HG03025 (cell line): ENCODE measurements around the gene PTPRCAP.
A peak's percentile ranks its signal among the peaks of the same experiment; 100 is the strongest.
"Not testable (repeated sequence)": the region's sequence is repeated elsewhere in the genome, so short reads cannot be mapped to it uniquely, and the experiment has no call there.

ENCODE experiments used
- ATAC-seq: cut with Tn5 transposase; IDR thresholded peaks from one replicate; pipeline ENCODE4 v1.9.1; 2021; ENCODE audit warnings: mild to moderate bottlenecking, moderate library complexity; ENCODE audit not compliant: unreplicated experiment, low FRiP score

PTPRCAP gene

DNA sequence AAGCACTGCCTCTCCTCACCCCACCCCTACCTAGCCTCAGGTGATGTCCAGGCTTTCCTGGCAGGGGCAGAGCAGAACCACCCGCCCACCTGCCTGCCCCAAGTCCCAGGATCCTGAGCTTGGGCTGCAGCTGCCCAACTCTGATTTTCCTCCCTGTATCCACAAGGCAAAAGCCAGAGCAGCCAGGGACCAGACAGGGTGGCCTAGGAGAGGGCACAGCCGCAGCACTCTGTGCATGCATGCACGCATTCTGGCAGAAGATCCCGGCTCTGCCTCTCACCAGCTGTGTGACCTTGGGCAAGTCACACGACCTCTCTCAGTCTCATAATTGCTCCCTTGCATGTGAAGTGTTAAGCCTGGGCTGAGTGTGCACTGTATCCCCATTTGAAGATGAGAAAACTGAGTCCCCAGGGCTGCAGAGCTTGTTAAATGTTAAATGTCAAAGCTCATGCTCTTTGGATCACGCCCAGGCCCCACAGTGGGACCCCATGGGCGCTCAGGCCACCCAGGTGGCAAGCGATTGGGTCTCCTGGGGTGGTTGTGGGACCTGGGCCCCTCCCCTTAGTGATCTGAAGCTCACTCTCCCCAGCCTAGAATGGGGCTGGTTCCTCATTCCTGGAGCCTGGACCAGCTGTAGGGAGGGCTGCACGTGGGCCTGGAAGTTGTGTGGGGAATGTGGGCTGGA, 24.8 kb downstream of the PTPRCAP start:
- ATAC-seq = no peak

DNA sequence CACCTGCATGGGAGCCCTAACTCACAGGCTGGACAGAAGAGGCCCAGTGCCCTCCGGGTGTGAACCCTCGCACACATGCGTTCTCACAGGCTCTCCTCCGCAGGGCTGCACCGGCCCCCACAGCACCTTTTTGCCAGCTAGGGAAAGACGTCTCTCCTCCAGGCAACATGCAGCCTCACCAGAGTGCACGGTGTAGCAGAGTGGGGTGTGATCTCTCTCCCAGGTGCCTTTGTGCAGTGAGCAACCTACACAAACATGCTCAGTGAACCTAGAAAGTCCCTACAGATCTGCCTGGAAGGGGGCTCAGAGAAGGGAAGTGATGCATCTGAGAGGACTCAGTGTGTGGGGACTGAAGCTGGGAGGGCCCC, 25.7 kb downstream of the PTPRCAP start:
- no peak for ATAC-seq

DNA sequence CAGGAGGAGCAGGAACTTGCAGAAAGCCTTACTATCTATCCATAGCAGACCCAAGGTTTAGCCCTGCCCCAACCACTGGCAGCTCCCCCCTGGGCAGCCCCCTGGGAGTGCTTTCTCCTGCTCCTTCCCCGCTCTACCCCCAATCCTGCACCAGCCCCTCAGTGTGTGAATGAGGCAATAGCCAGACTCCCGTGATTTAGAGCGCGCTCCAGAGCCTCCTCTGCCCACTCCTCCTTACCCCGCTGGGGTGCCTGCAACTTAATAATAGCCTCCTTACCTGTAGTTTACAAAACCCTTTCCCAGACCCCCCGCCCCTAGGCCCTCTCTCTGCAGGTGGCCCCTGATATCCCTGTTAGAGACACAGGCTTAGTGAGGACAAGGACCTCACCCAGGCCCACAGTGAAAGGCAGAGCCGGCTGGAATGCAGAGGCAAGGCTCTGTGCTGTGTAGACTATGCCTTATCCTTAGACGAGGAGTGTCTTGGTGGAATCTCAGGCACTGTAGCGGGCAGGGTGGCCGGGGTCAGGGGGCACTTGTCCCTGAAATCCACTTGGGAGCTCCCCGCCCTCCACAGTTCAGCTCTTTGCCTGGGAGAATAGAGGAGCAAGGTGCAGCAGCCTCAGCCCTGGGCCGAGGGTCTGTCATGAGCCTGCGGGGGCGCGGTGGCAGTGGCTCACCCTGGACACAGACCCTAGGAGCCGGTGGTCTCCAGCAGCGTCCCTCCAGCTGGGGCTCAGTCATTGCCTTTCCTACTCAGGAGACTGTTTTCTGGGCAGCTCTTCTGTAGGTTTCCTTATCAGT, 26.3 kb downstream of the PTPRCAP start:
- ATAC-seq = no peak

- no peak for ATAC-seq
Measured at GRCh38 chr11:67410369-67410831, 27.1 kb downstream of the PTPRCAP start.

DNA sequence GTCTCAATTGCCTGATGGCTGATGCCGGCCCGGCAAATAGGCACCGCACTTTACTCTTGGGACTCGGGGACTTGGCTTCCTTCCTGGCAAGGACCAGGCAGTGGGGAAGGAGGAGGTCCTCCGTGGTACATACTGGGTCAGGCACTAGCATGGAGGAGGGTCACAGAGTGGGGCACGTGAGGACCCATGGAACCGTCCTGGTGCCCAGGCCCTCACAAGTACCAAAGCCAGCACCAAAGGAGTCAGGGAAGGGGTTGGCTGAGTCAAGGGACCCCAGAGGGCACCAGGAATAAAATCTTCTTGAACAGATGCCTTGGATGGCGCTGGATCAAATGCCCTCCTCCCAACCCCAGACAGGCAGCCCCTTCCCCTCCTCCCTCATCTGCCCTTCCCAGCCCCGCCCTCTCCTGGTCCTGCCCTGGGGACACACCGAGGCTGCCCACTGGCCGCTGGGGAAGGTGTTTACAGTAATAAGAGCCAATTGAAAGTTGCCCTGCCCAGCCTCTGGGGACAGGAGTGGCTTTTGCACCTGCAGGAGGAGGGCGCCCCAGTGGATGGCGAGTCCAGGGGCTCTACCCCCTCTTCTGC, 27.6 kb downstream of the PTPRCAP start:
- ATAC-seq = no peak

GRCh38 chr11:67409261-67409666, 28.2 kb downstream of the PTPRCAP start:
- ATAC-seq = no peak

DNA sequence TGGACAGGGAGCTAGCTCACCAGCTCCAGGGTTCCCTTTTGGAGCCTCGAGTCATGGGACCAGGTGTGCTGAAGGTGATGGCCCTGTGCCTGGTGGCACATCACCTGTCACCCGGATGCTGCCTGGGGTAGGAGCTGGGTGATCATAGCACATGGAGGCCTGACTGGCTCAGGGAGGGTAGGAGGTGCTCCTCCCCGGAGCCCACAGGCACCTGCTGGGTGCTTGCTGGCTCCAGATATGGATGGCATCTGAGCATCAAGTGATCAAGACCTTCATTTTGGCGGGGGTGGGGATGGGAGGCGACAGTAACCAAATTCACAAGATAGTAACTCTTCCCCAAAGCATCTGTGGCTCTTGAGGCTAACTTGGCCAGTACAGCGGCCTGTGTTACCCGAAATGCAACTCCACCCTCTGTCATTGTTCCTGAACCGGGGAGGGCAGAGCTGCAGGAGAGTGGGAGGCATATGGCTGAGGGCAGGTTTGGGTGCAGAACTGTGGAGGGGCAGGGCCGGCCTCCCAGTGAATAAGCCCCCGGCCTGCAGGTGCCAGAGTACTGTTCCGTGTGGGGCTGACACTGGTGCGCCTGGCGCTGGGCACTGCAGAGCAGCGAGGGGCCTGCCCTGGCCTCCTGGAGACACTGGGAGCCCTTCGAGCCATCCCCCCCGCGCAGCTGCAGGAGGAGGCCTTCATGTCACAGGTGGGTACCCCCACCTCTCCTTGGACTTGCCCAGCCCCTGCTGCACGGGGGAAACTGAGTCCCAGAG, 28.9 kb downstream of the PTPRCAP start:
- no peak for ATAC-seq

DNA sequence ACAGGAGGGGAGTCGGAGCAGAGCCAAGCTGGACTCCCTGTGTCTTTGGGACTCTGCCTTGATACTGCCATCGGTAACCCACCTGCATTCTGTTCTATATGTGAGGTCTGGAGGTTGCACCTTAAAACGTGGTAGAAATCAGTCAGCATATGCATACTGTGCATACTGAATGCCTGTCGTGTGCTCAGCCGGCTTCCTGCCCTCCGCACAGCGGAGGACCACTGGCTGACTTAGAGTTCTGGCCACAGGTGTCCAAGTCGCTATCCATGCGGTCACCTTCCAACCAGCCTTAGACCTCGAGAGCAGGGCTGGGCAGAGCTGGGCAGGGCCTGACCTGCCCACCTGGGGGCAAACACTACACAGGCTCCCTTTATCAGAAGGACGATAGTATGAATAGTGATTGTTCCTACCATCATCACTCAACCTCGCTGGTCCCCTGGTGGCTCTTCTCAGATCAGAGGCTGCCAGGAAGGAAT, 29.8 kb downstream of the PTPRCAP start:
- no peak for ATAC-seq

- no peak for ATAC-seq
Measured at GRCh38 chr11:67406969-67407687, 30.4 kb downstream of the PTPRCAP start.

DNA sequence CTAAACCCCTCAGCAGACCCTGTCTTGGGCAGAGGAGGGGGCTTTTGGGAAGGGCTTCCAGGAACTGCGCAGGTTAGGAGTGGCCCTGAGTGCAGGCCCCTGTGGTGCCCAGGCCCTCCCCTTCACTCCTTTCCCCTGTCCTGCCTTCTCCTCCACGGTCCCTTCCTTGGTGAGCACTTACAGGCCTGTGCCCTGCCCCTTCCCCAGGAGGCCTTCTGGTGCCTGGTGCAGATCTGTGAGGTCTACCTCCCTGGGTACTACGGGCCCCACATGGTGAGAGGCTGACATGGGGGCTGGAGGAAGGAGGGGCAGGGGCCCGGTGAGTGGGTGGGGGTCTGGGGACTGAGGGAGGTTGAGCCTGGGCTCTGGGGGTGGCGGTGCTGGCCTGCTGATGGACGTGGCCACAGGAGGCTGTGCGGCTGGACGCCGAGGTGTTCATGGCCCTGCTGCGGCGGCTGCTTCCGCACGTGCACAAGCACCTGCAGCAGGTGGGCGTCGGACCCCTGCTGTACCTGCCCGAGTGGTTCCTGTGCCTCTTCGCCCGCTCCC, 31.0 kb downstream of the PTPRCAP start:
- no peak for ATAC-seq

DNA sequence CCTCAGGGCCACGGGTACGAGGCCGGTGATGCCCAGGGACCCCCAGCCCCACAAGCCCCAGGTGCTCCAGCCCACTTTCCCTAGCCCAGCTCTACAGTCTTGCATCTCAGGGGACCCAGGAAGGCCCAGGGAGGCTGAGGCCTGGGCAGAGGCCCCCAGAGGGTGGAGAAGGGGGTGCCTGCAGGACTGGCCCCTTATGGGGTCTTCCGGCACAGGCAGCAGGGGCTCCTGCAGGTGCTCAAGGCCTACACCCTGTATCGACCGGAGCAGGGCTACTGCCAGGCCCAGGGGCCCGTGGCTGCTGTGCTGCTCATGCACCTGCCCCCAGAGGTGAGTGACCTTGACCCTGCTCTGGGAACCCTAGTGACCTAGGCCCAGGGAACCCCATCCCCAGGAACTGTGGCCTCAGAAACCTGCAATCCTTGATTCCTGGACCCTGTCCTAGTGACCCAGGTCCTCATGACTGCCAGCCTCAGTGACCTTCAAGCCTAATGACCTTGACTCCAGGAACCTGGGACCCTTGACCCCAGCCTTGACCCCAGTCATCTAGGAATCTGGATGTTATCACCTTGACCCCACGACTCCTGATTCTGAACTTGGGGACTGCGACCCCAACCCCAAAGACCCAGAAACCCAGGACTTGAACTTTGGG, 31.7 kb downstream of the PTPRCAP start:
- no peak for ATAC-seq

GRCh38 chr11:67405196-67405567, 32.3 kb downstream of the PTPRCAP start:
- no peak for ATAC-seq

DNA sequence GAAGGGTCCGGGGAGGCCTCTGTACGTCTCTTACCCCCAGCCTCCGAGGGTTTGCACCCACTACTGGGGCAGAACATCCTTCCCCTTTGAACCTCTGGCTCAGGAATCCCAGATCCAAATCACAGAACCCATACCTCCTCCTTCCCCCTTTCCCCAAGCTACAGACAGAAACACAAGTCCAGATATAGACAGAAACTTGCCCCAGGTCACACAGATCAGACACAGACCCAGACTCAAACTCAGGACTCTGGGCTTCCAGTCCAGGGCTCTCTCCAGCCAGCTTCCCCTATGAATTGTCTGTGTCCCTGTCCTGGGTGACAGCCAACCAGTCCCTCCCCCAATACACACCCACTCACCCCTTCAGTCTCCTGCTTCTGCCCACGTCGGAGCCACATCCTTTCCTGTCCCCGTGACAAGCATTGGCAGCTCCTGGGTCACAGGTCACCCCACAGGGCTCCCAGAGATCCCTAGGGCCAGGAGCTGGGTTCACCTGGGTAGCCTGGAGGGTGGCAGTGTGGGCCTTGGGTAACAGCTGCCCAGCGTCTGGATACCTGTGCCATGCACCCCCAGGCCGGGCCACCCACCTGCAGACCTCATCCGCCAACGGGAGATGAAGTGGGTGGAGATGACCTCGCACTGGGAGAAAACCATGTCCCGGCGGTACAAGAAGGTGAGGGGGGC, 32.8 kb downstream of the PTPRCAP start:
- no peak for ATAC-seq

- not testable (repeated sequence) for ATAC-seq
Measured at GRCh38 chr11:67403085-67403484, 34.4 kb downstream of the PTPRCAP start.

DNA sequence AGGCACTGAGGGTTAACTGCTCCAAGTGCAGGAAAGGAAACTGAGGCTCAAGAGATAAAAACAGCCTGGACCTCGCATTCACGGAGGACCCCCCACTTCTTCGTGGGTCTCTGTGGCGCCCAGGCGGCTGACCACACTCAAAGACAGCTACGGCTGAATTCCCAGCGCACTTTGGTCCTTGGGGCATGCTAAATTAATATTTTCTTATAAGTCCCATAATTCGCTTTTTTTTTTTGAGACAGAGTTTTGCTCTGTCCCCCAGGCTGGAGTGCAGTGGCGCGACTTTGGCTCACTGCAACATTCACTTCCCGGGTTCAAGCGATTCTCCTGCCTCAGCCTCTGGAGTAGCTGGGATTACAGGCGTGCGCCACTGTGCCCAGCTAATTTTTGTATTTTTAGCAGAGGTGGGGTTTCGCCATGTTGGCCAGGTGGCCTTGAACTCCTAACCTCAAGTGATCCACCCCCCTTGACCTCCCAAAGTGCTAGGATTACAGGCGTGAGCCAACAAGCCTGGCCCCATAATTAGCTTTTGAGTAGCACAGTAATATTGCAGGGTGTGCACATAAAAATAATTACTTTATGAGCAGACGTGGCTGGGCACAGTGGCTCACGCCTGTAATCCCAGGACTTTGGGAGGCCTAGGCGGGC, 35.2 kb downstream of the PTPRCAP start:
- ATAC-seq = not testable (repeated sequence)

- peak; percentile 52 for ATAC-seq
Measured at GRCh38 chr11:67401495-67402191, 35.8 kb downstream of the PTPRCAP start, which contains the start of gene PPP1CA. TSS of gene PPP1CA (minus strand) at chr11:67401858. CDS start at chr11:67401782, 76 bp downstream.

DNA sequence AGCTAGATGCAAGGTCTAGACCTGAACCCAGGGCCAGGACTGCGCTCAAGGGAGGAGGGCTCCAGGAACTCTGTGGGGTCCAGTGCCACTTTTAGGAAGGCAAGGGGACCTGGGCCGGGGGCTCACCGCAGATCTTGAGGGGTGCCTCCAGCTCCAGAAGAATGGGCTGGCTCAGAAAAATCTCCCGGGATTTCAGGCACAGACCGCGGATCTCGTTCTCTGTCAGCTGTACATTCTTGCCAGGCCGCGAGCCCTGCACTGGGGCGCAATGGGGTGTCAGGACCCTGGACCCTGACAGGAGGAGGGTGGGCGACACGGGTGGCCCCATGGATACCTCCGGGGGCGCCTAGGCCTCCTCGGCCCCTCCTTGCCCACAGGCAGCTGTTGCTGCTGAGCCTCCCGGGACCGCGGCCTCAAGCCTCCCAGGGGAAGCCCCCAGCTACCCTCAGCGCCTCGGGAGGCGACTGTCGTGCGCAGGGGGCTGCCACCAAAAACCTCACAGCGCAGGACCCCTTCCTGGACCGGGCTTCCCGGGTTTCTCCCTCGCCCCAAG, 36.5 kb downstream of the PTPRCAP start:
- peak; percentile 9 for ATAC-seq
